ENCODE data around the gene MIA3. TPM values are rescaled to one million over a fixed set of nuclear protein-coding genes. Genes with fewer than 3 reads are reported as not detected.

Gene MIA3
- polyA plus RNA-seq, 1 of the 3 experiments (the other 2 are of a cell fraction), result 51.4 TPM

GRCh38 chr1:222620566-222620965, 2.7 kb downstream of the MIA3 start:
- Histone ChIP-seq H3F3A (replicated peaks; ENCODE audit: insufficient read depth) (no peaks in the 10 kb centered on the region), H3K27ac (ENCODE audit: low read depth in 2 of 2, low read length in 1 of 2) (no peak overlapping the region), H3K79me2 (ENCODE audit: insufficient read depth) (peaks cover 26% of the 10 kb centered on the region), H3K9me3 (no peaks in the 10 kb centered on the region), H3K27me3 (ENCODE audit: insufficient read depth) (no peaks in the 10 kb centered on the region), H4K20me1 (ENCODE audit: insufficient read depth) (no peaks in the 10 kb centered on the region), H3K9me2 (no peaks in the 10 kb centered on the region), H3K4me2 (no peak overlapping the region), H3K36me3 (replicated peaks in 1 of 2; ENCODE audit: control insufficient read depth in 1 of 2, insufficient read depth in 2 of 2, low read length in 1 of 2) (peaks cover 18 to 36% of the 10 kb centered on the region in 2 experiments), H2AFZ (ENCODE audit: low read depth) (no peak overlapping the region), H3K9ac (no peak overlapping the region), H3K4me1 (ENCODE audit: control insufficient read depth in 1 of 2, insufficient read depth in 2 of 2, low read depth in 1 of 2, low read length in 1 of 2) (peaks cover 5 to 10% of the 10 kb centered on the region in 2 experiments; a peak in 2 of 4 replicates), H3K4me3 (ENCODE audit: low read depth in 2 of 2, low read length in 1 of 2) (no peak overlapping the region)
- WGBS (ENCODE audit: low lambda C conversion rate), result 83% methylated on average over 2 of the region's 2 CpGs
- TF ChIP-seq CHD2 (IDR thresholded peaks at IDR 0.05; ENCODE audit: low read length, partially characterized antibody) (no peak), GABPA (IDR thresholded peaks at IDR 0.05; ENCODE audit: low read depth) (no peak), SIN3A (IDR thresholded peaks at IDR 0.05; ENCODE audit: borderline replicate concordance, low read depth, low read length) (no peak), YY1 (IDR thresholded peaks at IDR 0.05; ENCODE audit: low read depth) (no peak), RCOR1 (IDR thresholded peaks at IDR 0.05; ENCODE audit: low read length) (no peak), MAX (IDR thresholded peaks at IDR 0.05; ENCODE audit: low read depth) (no peak), NRF1 (IDR thresholded peaks at IDR 0.05; ENCODE audit: low read depth, low read length) (no peak), ELF1 (IDR thresholded peaks at IDR 0.05) (no peak), TEAD4 (IDR thresholded peaks at IDR 0.05; ENCODE audit: borderline replicate concordance, insufficient read depth) (no peak), JUND (IDR thresholded peaks at IDR 0.05) (no peak), FOSL2 (IDR thresholded peaks at IDR 0.05; ENCODE audit: borderline replicate concordance, low read depth) (no peak), PBX3 (IDR thresholded peaks at IDR 0.05) (no peak), ZBTB33 (IDR thresholded peaks at IDR 0.05; ENCODE audit: borderline replicate concordance, low read depth) (no peak), FOXJ3 (CRISPR knock-in tag; IDR thresholded peaks at IDR 0.05) (no peak), USF1 (IDR thresholded peaks at IDR 0.05; ENCODE audit: borderline replicate concordance, low read depth) (no peak), EZH2phosphoT487 (IDR thresholded peaks at IDR 0.05; ENCODE audit: borderline replicate concordance, low read depth) (no peak), TCF12 (IDR thresholded peaks at IDR 0.05) (no peak), USF2 (IDR thresholded peaks at IDR 0.05; ENCODE audit: borderline replicate concordance, low read depth, low read length) (no peak), EP300 (IDR thresholded peaks at IDR 0.05; ENCODE audit: borderline replicate concordance in 1 of 2, low read depth in 1 of 2, low read length in 1 of 2) (no peak)
- ChIA-PET CTCF (interaction anchor here (1.0 to 4.4 kb wide), 6 partner anchors 10 to 156 kb away, joined by 3 to 26 read pairs (median 6); partner anchors contain the start of gene TAF1A), POLR2A (no interaction called here)
- no peak for DNase-seq
